HepG2 (cell line): ENCODE results near the gene DUSP15. TPM values are rescaled to one million over a fixed set of nuclear protein-coding genes. Genes with fewer than 3 reads are reported as not detected.
A peak's percentile ranks its signal among the peaks of the same experiment; 100 is the strongest.

Experiments used
- ARID2 ChIP-seq: sonication (generic); formaldehyde crosslinking; IDR thresholded peaks from 2 replicates; pipeline ENCODE4 v1.8.1; 2022; ENCODE audit warnings: mild to moderate bottlenecking, missing genetic modification reagents, borderline replicate concordance
- ARID3A ChIP-seq: IDR thresholded peaks from 2 replicates; pipeline ENCODE4 v1.6.1; 2012; ENCODE audit warnings: low read depth, low read length, improper control_type of control experiment
- CHD4 ChIP-seq: fragments of 200-600 bp; sonication (generic); IDR thresholded peaks from 2 replicates; pipeline ENCODE4 v1.7.0; 2017; ENCODE audit warnings: mild to moderate bottlenecking, low read length, borderline replicate concordance
- EEA1 ChIP-seq: sonication (generic); formaldehyde crosslinking; IDR thresholded peaks from 2 replicates; pipeline ENCODE4 v1.5.1; 2020; ENCODE audit warnings: mild to moderate bottlenecking, missing genetic modification reagents, borderline replicate concordance
- FLYWCH1 ChIP-seq: sonication (generic); formaldehyde crosslinking; IDR thresholded peaks from 2 replicates; pipeline ENCODE4 v1.8.1; 2023; ENCODE audit warnings: mild to moderate bottlenecking, missing genetic modification reagents
- HES4 ChIP-seq: sonication (generic); formaldehyde crosslinking; IDR thresholded peaks from 2 replicates; pipeline ENCODE4 v1.9.0; 2021; ENCODE audit warnings: mild to moderate bottlenecking, missing genetic modification reagents, borderline replicate concordance
- KLF11 ChIP-seq: IDR thresholded peaks from 2 replicates; pipeline ENCODE4 v1.6.1; 2016; ENCODE audit warnings: missing compliant biosample characterization
- LBX2 ChIP-seq: sonication (generic); formaldehyde crosslinking; IDR thresholded peaks from 2 replicates; pipeline ENCODE4 v1.5.0; 2020; ENCODE audit warnings: missing genetic modification reagents, mild to moderate bottlenecking, borderline replicate concordance
- LCORL ChIP-seq, 2 experiments: fragments of 450-650 bp in 1 of 2; sonication (generic) in 1 of 2; formaldehyde crosslinking in 1 of 2; IDR thresholded peaks; 2 replicates each; pipeline versions ENCODE4 v1.5.0 to v1.6.1; 2017 to 2020; ENCODE audit warnings: antibody characterized with exemption in 1 of 2, missing genetic modification reagents in 1 of 2
- MXD1 ChIP-seq: sonication (generic); formaldehyde crosslinking; IDR thresholded peaks from 2 replicates; pipeline ENCODE4 v1.4.0; 2020; ENCODE audit warnings: mild to moderate bottlenecking, missing genetic modification reagents
- PAWR ChIP-seq: sonication (generic); formaldehyde crosslinking; IDR thresholded peaks from 2 replicates; pipeline ENCODE4 v1.4.0; 2020; ENCODE audit warnings: missing genetic modification reagents, mild to moderate bottlenecking, borderline replicate concordance
- PLRG1 ChIP-seq: fragments of 450-650 bp; conservative IDR thresholded peaks from 2 replicates; pipeline ENCODE4 v1.6.1; 2016
- PRDM15 ChIP-seq: sonication (generic); formaldehyde crosslinking; IDR thresholded peaks from 2 replicates; pipeline ENCODE4 v1.4.0; 2020; ENCODE audit warnings: missing genetic modification reagents
- TAF15 ChIP-seq: fragments of 200-400 bp; formaldehyde crosslinking; IDR thresholded peaks from one replicate; pipeline ENCODE4 v1.6.1; 2018; ENCODE audit warnings: mild to moderate bottlenecking, low read depth, low read length; ENCODE audit not compliant: poor library complexity, severe bottlenecking
- U2AF2 ChIP-seq: fragments of 200-400 bp; formaldehyde crosslinking; IDR thresholded peaks from 2 replicates; pipeline ENCODE4 v1.6.1; 2017; ENCODE audit warnings: low read depth, mild to moderate bottlenecking, low read length
- ZBTB49 ChIP-seq: sonication (generic); formaldehyde crosslinking; IDR thresholded peaks from 2 replicates; pipeline ENCODE4 v1.4.0; 2020; ENCODE audit warnings: missing genetic modification reagents, borderline replicate concordance
- ZNF180 ChIP-seq: sonication (generic); formaldehyde crosslinking; IDR thresholded peaks from 2 replicates; pipeline ENCODE4 v1.4.0; 2020; ENCODE audit warnings: low read depth, missing genetic modification reagents, borderline replicate concordance
- ZNF430 ChIP-seq: sonication (generic); formaldehyde crosslinking; IDR thresholded peaks from 2 replicates; pipeline ENCODE4 v1.9.0; 2021; ENCODE audit warnings: mild to moderate bottlenecking, missing genetic modification reagents
- ZNF569 ChIP-seq: sonication (generic); formaldehyde crosslinking; IDR thresholded peaks from 2 replicates; pipeline ENCODE4 v1.5.0; 2020; ENCODE audit warnings: mild to moderate bottlenecking, missing genetic modification reagents, moderate library complexity, borderline replicate concordance
- ZNF749 ChIP-seq: sonication (generic); formaldehyde crosslinking; IDR thresholded peaks from 2 replicates; pipeline ENCODE4 v1.8.0; 2022; ENCODE audit warnings: mild to moderate bottlenecking, missing genetic modification reagents, moderate library complexity, borderline replicate concordance
- polyA plus RNA-seq, 8 experiments: library from polyadenylated mRNA; depleted of rRNA in 3 of 8; stranded (reverse) in 7 of 8; unstranded in 1 of 8; fragments of >200 nt; fragmentation: Illumina TruSeq in 4 of 8; extraction: Trizol in 4 of 8; gene quantifications; 2 replicates each; pipeline versions ENCODE4 v1.2.1 to v1.2.3, GENCODE V29; 2011 to 2016; ENCODE audit warnings: low read depth in 4 of 8, missing spikeins in 1 of 8, mixed read lengths in 1 of 8; ENCODE audit not compliant: insufficient read depth in 1 of 8
- total RNA-seq, 5 experiments: library from RNA; depleted of rRNA; stranded (reverse); fragments of >200 nt; fragmentation: Illumina TruSeq; extraction: Trizol; gene quantifications; 2 replicates each; pipeline ENCODE4 v1.2.3, GENCODE V29; 2016; ENCODE audit warnings: low read depth in 1 of 5

Gene DUSP15
- total and polyA plus RNA-seq, 2 of the 13 experiments (the other 11 are each of a cell fraction or from before 2014, with no cell fraction given) = 0.17 to 0.93 TPM

GRCh38 chr20:31835977-31836852 is 34.1 kb downstream of the DUSP15 start (continued):
- TF ChIP-seq PRDM15 (CRISPR knock-in tag) (no peak), TAF15 (no peak), FLYWCH1 (CRISPR knock-in tag) (no peak), EEA1 (no peak), U2AF2 (no peak), PAWR (CRISPR knock-in tag) (no peak), KLF11 (CRISPR knock-in tag) (peak; percentile 75; the same call in 1 of the 2 replicates), ZNF569 (CRISPR knock-in tag) (no peak), CHD4 (no peak), ZBTB49 (no peak), ARID3A (no peak), PLRG1 (no peak), ZNF180 (CRISPR knock-in tag) (no peak), MXD1 (CRISPR knock-in tag) (no peak), LCORL (IDR thresholded peaks at IDR 0.05) (no peak), LCORL (CRISPR knock-in tag; IDR thresholded peaks at IDR 0.05) (no peak), ZNF430 (no peak), HES4 (no peak), LBX2 (CRISPR knock-in tag) (no peak), ZNF749 (no peak), ARID2 (CRISPR knock-in tag) (no peak)
